Hepatocyte (in vitro differentiated cells): ENCODE measurements around the gene SLC35D2. TPM values are rescaled to one million over a fixed set of nuclear protein-coding genes. Genes with fewer than 3 reads are reported as not detected.

Experiments
- DNase-seq: peaks from one replicate; pipeline ENCODE4 v3.0.0-alpha.2; 2016; ENCODE audit warnings: low spot score
- H2AFZ ChIP-seq: fragments of 200-600 bp; sonication (generic); 2 replicates; pipeline ENCODE4 v1.6.0; 2016; ENCODE audit warnings: antibody characterized with exemption, mild to moderate bottlenecking
- H3K27ac ChIP-seq: fragments of 200-600 bp; sonication (generic); 2 replicates; pipeline ENCODE4 v1.5.1; 2016; ENCODE audit warnings: mild to moderate bottlenecking
- H3K27me3 ChIP-seq: fragments of 200-600 bp; sonication (generic); 2 replicates; pipeline ENCODE4 v1.6.1; 2016
- H3K36me3 ChIP-seq: fragments of 200-600 bp; sonication (generic); replicated peaks from 2 replicates; pipeline ENCODE4 v1.5.1; 2016; ENCODE audit warnings: low read depth; ENCODE audit not compliant: insufficient read depth
- H3K4me1 ChIP-seq: fragments of 200-600 bp; sonication (generic); 2 replicates; pipeline ENCODE4 v1.5.1; 2016; ENCODE audit warnings: mild to moderate bottlenecking, moderate library complexity; ENCODE audit not compliant: insufficient read depth
- H3K4me2 ChIP-seq: fragments of 200-600 bp; sonication (generic); 2 replicates; pipeline ENCODE4 v1.6.0; 2016
- H3K4me3 ChIP-seq: fragments of 200-600 bp; sonication (generic); 2 replicates; pipeline ENCODE4 v1.5.1; 2016; ENCODE audit warnings: mild to moderate bottlenecking
- H3K79me2 ChIP-seq: fragments of 200-600 bp; sonication (generic); 2 replicates; pipeline ENCODE4 v1.6.0; 2017; ENCODE audit warnings: mild to moderate bottlenecking
- H3K9me2 ChIP-seq: fragments of 200-600 bp; sonication (generic); replicated peaks from 2 replicates; pipeline ENCODE4 v1.6.0; 2017; ENCODE audit warnings: mild to moderate bottlenecking; ENCODE audit not compliant: insufficient read depth
- H3K9me3 ChIP-seq: fragments of 200-600 bp; sonication (generic); 2 replicates; pipeline ENCODE4 v1.5.1; 2016; ENCODE audit warnings: low read depth, mild to moderate bottlenecking
- H4K20me1 ChIP-seq: fragments of 200-600 bp; sonication (generic); 2 replicates; pipeline ENCODE4 v1.6.0; 2016; ENCODE audit warnings: mild to moderate bottlenecking; ENCODE audit not compliant: insufficient read depth, poor library complexity, severe bottlenecking
- CTCF ChIP-seq: fragments of 200-600 bp; sonication (generic); IDR thresholded peaks from 2 replicates; pipeline ENCODE4 v1.5.1; 2016; ENCODE audit warnings: antibody characterized with exemption, mild to moderate bottlenecking; ENCODE audit not compliant: poor library complexity
- EZH2 ChIP-seq: fragments of 200-600 bp; sonication (generic); IDR thresholded peaks from 2 replicates; pipeline ENCODE4 v1.6.1; 2016; ENCODE audit warnings: antibody characterized with exemption, mild to moderate bottlenecking, borderline replicate concordance
- EZH2phosphoT487 ChIP-seq: fragments of 200-600 bp; sonication (generic); IDR thresholded peaks from one replicate; pipeline ENCODE4 v1.6.1; 2018; ENCODE audit warnings: antibody characterized with exemption, mild to moderate bottlenecking, low read depth, moderate library complexity; ENCODE audit not compliant: unreplicated experiment, severe bottlenecking
- WGBS: methylation state at CpG from one replicate; pipeline ENCODE4 v1.1.6; 2016; ENCODE audit warnings: low lambda C conversion rate; ENCODE audit errors: missing lambda C conversion rate; 5-methylcytosine and 5-hydroxymethylcytosine counted together
- polyA plus RNA-seq: library from polyadenylated mRNA; unstranded; fragments of >200 nt; fragmentation: Nextera tagmentation; extraction: Ambion mirVana; gene quantifications from 2 replicates; pipeline ENCODE4 v1.2.1, GENCODE V29; 2016
- total RNA-seq: library from RNA; depleted of rRNA; stranded (reverse); fragments of >200 nt; gene quantifications from 2 replicates; pipeline ENCODE4 v1.2.3, GENCODE V29; 2014

SLC35D2 gene
- total and polyA plus RNA-seq, 2 experiments from 2014 or later: 77.7 to 87.5 TPM

- H4K20me1 ChIP-seq: no peaks in the 10 kb centered on the region
- no peaks in the 10 kb centered on the region for H3K9me2 ChIP-seq
- no peak overlapping the region for H3K4me2 ChIP-seq
- H2AFZ ChIP-seq: peak overlapping the region; percentile 20
- H3K27me3 ChIP-seq: no peaks in the 10 kb centered on the region
- peak overlapping the region; percentile 58 for H3K27ac ChIP-seq
- H3K4me3 ChIP-seq: no peak overlapping the region
- no peaks in the 10 kb centered on the region for H3K36me3 ChIP-seq
- TF ChIP-seq EZH2: no peak
- TF ChIP-seq EZH2phosphoT487: no peak
- H3K9me3 ChIP-seq: no peaks in the 10 kb centered on the region
- 81% methylated on average over 9 of the region's 9 CpGs for WGBS
- H3K4me1 ChIP-seq: no peaks in the 10 kb centered on the region
- DNase-seq: peak; percentile 37
- peaks cover 43% of the 10 kb centered on the region for H3K79me2 ChIP-seq
Measured at GRCh38 chr9:96408409-96409280, 25.1 kb upstream of the SLC35D2 start.

DNA sequence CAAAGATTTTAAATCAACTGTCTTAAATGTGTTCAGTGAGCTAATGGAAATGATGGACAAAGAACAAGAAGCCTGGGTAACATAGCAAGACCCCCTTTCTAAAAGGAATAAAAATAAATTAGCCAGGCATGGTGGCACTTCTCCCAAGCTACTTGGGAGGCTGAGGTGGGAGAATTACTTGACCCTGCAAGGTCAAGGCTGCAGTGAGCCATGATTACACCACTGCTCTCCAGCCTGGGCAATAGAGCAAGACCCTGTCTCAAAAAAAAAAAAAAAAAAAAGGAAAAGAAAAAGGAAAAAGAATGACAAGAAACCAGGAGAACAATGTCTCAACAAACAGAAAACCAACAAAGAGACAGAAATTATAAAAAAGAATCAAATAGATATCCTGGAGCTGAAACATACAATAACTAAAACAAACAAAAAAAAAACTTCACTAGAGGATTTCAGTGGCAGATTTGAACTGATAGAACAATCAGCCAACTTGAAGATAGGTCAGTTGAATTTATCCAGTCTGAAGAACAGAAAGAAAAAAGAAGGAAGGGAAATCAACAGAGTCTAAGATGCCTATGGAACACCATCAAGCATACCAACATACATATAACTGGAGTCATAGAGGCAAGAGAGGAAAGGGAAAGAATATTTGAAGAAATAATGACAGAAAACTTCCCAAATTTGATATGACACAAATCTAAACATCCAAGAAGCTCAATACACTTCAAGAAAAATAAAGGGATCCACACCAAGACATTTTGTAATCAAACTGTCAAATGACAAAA lies 16.8 kb upstream of the SLC35D2 start:
- Histone ChIP-seq H3K4me1 (no peaks in the 10 kb centered on the region), H3K79me2 (peaks cover 31% of the 10 kb centered on the region), H3K9me2 (no peaks in the 10 kb centered on the region), H3K4me2 (no peak overlapping the region), H3K27me3 (no peaks in the 10 kb centered on the region), H2AFZ (no peak overlapping the region), H3K9me3 (no peaks in the 10 kb centered on the region), H4K20me1 (no peaks in the 10 kb centered on the region), H3K27ac (no peak overlapping the region), H3K4me3 (no peak overlapping the region), H3K36me3 (no peaks in the 10 kb centered on the region)
- TF ChIP-seq CTCF: no peak
- no peak for TF ChIP-seq EZH2
- TF ChIP-seq EZH2phosphoT487: no peak
- DNase-seq: no peak

- H3K4me3 ChIP-seq: no peak overlapping the region
- H3K9me2 ChIP-seq: no peaks in the 10 kb centered on the region
- 84% methylated on average over 3 of the region's 3 CpGs for WGBS
- H3K36me3 ChIP-seq: no peaks in the 10 kb centered on the region
- peaks cover 31% of the 10 kb centered on the region for H3K79me2 ChIP-seq
- no peak overlapping the region for H3K4me2 ChIP-seq
- H3K9me3 ChIP-seq: no peaks in the 10 kb centered on the region
- H4K20me1 ChIP-seq: no peaks in the 10 kb centered on the region
- H3K27ac ChIP-seq: peak overlapping the region; percentile 8
- no peaks in the 10 kb centered on the region for H3K27me3 ChIP-seq
- no peaks in the 10 kb centered on the region for H3K4me1 ChIP-seq
- no peak for TF ChIP-seq CTCF
- TF ChIP-seq EZH2phosphoT487: no peak
- TF ChIP-seq EZH2: no peak
- H2AFZ ChIP-seq: peak overlapping the region; percentile 39
- DNase-seq: no peak
Measured at GRCh38 chr9:96399325-96399633, 15.8 kb upstream of the SLC35D2 start.
